Lower leg skin (tissue), 4 donors: ENCODE results near the gene SLC2A11. TPM values are rescaled to one million over a fixed set of nuclear protein-coding genes. Genes with fewer than 3 reads are reported as not detected.

Experiments
- DNase-seq, 2 donors: peaks; one replicate each; pipeline ENCODE4 v3.0.0-alpha.2; 2019; ENCODE audit warnings: low spot score in 2 of 2
- H3K4me3 ChIP-seq: fragments of 200-600 bp; sonication (generic); 2 replicates; pipeline ENCODE4 v1.5.1; 2017; ENCODE audit warnings: mild to moderate bottlenecking, low read depth; ENCODE audit not compliant: poor library complexity, severe bottlenecking
- CTCF ChIP-seq, 3 donors: fragments of 450-650 bp; IDR thresholded peaks; one replicate each; pipeline ENCODE4 v1.5.1; 2016; ENCODE audit warnings: antibody characterized with exemption in 3 of 3, mild to moderate bottlenecking in 3 of 3, moderate library complexity in 2 of 3
- POLR2A ChIP-seq, 2 donors: fragments of 450-650 bp; IDR thresholded peaks; one replicate each; pipeline ENCODE4 v1.6.1; 2016 to 2017; ENCODE audit warnings: antibody characterized with exemption in 2 of 2, mild to moderate bottlenecking in 1 of 2, moderate library complexity in 1 of 2
- WGBS, 2 donors: methylation state at CpG; one replicate each; pipeline ENCODE4 v1.1.5; 2018; 5-methylcytosine and 5-hydroxymethylcytosine counted together
- intact Hi-C: fragments of 100-400 bp; cut with DNase I; formaldehyde crosslinking; loops from one replicate; pipeline ENCODE4 v1.15.0; 2023; ENCODE audit warnings: low total_unique reads
- total RNA-seq, 4 donors: library from RNA; depleted of rRNA; stranded (reverse); fragments of >200 nt; gene quantifications; one replicate each; pipeline ENCODE4 v1.1.0, GENCODE V29; 2016

The SLC2A11 gene
- total RNA-seq, 4 donors from 2014 or later: 5.0 to 11.1 (median 8.6) TPM

GRCh38 chr22:23841736-23842445 lies 15.8 kb upstream of the SLC2A11 start:
- TF ChIP-seq POLR2A (IDR thresholded peaks at IDR 0.05) (no peak), CTCF (IDR thresholded peaks at IDR 0.05) (no peak)
- intact Hi-C loops: loop anchor here (10.0 kb wide), 1 partner anchor 307 kb away; no protein-coding TSS in a partner anchor
- DNase-seq: no peak
- 84 to 87% methylated on average over 18 to 20 of the region's 20 CpGs for WGBS, 2 donors
- no peak overlapping the region for H3K4me3 ChIP-seq

- no peak for DNase-seq
- TF ChIP-seq CTCF (IDR thresholded peaks at IDR 0.05): no peak
- 79 to 90% methylated on average over 4 of the region's 4 CpGs for WGBS, 2 donors
- intact Hi-C loops: loop anchor here (10.0 kb wide), 1 partner anchor 308 kb away; no protein-coding TSS in a partner anchor
- no peak overlapping the region for H3K4me3 ChIP-seq
Measured at GRCh38 chr22:23842599-23842998, 15.1 kb upstream of the SLC2A11 start.

GRCh38 chr22:23844739-23845202 lies 12.9 kb upstream of the SLC2A11 start:
- DNase-seq: no peak
- TF ChIP-seq CTCF (IDR thresholded peaks at IDR 0.05) (no peak), POLR2A (IDR thresholded peaks at IDR 0.05) (no peak)
- WGBS, 2 donors: 78 to 80% methylated on average over 8 of the region's 8 CpGs
- intact Hi-C loops: loop anchor here (10.0 kb wide), 1 partner anchor 310 kb away; no protein-coding TSS in a partner anchor
- H3K4me3 ChIP-seq: no peak overlapping the region

GRCh38 chr22:23845265-23846080 lies 12.2 kb upstream of the SLC2A11 start:
- intact Hi-C loops: loop anchor here (10.0 kb wide), 1 partner anchor 311 kb away; no protein-coding TSS in a partner anchor
- no peak overlapping the region for H3K4me3 ChIP-seq
- no peak for DNase-seq
- TF ChIP-seq POLR2A (IDR thresholded peaks at IDR 0.05) (no peak), CTCF (IDR thresholded peaks at IDR 0.05) (no peak)
- 72 to 73% methylated on average over 9 of the region's 9 CpGs for WGBS, 2 donors

GRCh38 chr22:23846081-23846469 lies 11.6 kb upstream of the SLC2A11 start:
- DNase-seq: no peak
- TF ChIP-seq POLR2A (IDR thresholded peaks at IDR 0.05) (no peak), CTCF (IDR thresholded peaks at IDR 0.05) (no peak)
- no peak overlapping the region for H3K4me3 ChIP-seq
- intact Hi-C loops: loop anchor here (10.0 kb wide), 1 partner anchor 311 kb away; no protein-coding TSS in a partner anchor
- 58 to 70% methylated on average over 7 of the region's 7 CpGs for WGBS, 2 donors
